Right lung (tissue), 5 donors: ENCODE measurements around the gene IFT74. TPM values are rescaled to one million over a fixed set of nuclear protein-coding genes. Genes with fewer than 3 reads are reported as not detected.
"Not testable (repeated sequence)": the region's sequence is repeated elsewhere in the genome, so short reads cannot be mapped to it uniquely, and the experiment has no call there.

Source experiments
- DNase-seq, 2 donors: peaks; one replicate each; pipeline ENCODE4 v3.0.0-alpha.2; 2013
- polyA plus RNA-seq, 5 donors: library from polyadenylated mRNA; unstranded; fragments of 120-200 nt; gene quantifications; one replicate each; pipeline versions ENCODE4 v1.2.1 to v1.2.3, GENCODE V29; 2013; ENCODE audit warnings: inconsistent platforms in 1 of 5, low replicate concordance in 1 of 5; ENCODE audit not compliant: insufficient read length in 5 of 5, insufficient read depth in 1 of 5

The IFT74 gene
- polyA plus RNA-seq, 5 donors = 22.6 to 36.0 (median 35.5) TPM

DNA sequence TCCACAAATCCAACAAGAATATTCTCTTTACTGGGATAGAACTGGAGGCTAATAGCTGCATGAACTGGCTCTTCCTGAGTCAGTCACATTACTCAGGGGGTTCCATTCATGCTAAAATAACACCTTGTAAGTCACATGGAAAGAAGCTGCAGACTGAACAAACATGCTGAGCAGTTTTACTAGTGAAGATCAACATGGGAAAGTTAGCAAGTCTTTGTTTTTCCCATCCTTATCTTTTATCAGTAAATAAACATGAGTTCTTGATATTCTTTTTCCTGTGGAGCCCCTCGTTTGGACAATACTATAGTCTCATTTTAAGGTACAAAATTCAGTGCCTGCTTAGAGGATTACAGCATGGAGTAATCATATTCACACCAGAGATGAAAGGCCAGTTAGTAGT lies 109.1 kb downstream of the IFT74 start:
- no peak for DNase-seq

DNA sequence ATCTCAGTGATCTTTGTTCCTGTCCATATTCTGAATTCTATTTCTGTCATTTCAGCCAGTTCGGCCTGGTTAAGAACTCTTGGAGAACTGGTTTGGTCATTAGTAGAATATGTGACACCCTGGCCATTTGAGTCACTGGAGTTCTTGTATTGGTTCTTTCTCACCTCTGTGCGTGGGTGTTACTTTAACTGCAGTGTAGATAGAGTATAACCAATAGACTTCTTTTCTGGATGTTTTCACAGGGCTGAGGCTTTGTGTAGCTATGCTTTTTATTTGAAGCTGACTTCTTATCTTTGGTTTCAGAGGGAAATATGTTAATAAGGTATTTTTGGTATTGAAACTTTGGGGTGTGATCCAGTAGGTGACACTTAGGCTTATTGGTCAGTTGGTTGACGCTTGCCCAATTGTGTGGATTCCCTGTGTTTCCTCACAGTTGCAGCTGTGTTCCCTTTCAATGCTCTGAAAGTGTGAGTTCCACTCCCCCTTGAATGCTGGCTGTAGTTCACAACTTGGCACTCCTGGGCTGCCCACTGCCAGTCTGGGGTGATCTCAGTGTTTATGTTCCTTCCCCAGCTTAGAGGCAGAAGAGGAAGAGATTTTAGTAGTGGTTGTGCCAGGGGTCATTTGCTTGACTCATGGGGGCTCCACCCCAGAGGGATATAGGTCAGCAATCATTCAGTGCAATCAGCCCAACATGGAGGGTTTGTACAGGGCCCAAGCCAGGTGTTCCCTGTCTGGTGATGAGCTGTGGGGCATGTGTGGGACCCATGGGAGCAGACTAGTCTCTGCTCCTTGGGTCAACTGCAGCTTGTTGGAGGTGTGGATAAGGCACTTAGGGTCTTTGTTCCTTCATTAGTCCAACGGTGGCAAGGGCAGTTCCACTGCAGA lies 117.9 kb downstream of the IFT74 start:
- no peak for DNase-seq

DNA sequence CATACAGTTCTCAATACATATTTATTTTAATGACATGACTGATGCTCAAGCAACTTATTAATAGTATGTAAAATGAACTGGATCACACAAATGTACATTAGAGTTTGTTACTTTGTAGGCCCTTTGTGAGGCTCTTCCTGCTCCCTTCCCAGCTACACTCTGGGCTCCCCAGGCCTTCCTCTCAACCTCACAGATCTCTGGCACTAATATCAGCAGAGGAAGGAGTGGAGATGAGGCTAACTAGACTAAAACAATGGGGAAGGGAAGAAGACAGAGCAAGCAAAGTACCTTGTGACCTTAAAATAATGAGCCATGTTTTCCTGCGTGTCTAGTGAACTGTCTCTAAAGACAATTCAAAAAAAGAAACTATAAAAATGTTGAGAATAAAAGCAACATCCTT lies 122.5 kb downstream of the IFT74 start:
- no peak for DNase-seq

DNA sequence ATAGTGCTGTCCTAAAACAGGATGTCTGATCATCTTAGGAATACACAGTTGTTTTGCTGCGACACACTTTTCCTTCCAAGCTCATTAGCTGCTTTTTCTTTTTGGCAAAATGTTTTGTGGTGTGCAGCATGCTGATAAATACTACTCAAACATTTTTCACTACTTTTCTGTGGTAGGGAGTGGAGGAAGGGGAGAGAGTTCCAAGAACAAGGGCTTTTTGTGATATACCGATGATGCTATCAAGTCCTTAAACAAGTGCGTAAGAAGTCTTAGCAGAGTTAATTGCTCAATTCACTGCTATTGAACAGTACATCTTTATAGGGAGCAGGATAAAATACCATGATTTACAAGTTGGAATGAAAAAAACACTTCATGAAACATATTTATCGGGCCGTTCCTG lies 129.2 kb downstream of the IFT74 start:
- DNase-seq = no peak

DNA sequence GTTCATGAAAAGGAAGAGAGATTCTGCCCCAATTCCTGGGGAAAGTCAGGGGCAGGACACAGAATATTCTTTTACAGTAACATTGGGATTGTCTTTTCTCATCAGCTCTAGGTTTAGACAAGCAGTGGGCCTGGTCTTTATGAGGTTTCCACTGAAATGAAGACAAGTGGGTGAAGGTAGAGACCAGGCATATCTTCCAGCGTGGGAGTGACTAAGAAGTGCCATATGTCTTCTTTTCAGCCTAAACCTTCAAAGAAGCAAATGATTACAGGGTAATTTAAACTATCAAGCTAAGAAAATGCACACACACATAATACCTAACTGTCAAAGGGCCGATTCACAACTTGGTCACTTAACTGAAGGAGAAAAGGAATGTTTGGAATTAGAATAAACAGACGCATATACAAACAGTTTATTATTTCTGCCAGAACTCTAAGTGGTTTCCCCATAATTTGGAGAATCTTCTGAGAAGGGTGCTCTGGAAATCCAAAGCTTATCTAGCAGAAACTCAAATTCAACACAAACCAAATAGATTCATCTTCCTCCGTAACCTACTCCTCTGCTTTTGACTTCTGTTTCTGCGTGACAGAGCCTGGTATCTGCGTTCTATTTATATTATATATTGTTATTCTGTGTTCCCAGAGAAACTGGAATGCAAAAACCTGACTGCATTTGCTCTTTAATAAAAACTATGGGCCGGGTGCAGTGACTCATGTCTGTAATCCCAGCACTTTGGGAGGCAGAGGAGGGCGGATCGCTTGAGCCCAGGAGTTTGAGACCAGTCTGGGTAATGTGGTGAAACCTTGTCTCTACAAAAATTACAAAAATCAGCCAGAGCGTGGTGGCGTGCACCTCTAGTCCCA lies 130.8 kb downstream of the IFT74 start:
- DNase-seq = no peak

DNA sequence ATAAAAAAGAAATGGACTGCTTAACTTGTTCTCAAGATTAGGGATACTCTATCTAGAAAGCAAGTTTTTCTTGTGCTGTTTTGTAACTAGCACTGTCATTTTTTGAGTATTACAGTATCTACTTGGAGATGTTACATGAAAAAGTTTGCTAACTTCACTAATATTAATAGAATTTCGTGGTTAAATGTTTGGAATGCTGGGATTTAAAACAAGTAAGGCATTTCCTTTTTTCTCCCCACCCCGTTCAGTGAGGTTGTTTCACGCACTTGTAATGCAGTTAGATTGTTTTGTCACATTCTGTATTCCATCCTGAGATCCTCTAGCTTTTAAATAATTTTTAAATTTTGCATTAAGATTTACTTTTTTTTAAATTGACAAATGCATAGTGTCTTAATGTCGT lies 132.8 kb downstream of the IFT74 start:
- no peak for DNase-seq

DNA sequence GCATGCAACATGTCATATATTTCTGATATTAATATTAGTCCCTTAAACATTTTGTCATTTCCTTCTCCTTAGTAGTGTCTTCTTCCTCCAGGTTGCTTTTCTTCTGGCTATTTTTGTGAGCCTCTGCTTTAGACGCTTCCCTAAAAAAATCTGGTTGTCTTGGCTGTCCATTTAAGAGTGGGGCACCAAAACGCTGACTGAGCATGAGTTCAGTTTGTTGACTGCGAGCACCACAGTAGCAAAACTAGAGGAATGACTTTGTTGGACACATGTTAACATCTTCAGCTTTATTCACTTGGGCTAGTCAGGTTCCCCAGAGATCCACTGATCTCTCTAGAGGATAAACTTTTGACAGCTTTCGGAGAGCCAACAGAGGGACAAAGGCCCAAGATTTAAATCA lies 133.5 kb downstream of the IFT74 start:
- no peak for DNase-seq

DNA sequence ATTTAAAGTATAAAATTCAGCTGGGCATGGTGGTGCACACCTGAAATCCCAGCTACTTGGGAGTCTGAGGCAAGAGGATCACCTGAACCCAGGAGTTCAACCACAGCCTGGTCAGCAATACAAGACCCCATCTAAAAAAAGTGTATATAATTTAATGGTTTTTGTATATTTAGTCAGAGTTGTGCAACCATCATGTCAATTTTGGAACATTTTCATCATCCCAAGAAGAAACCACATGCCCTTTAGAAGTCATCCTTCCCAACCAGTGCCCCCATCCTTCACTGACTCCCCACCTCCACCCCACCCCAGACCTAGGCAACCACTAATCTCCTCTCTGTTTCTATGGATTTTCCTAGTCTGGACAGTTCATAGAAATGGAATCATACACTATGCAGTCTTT lies 134.0 kb downstream of the IFT74 start:
- no peak for DNase-seq

DNA sequence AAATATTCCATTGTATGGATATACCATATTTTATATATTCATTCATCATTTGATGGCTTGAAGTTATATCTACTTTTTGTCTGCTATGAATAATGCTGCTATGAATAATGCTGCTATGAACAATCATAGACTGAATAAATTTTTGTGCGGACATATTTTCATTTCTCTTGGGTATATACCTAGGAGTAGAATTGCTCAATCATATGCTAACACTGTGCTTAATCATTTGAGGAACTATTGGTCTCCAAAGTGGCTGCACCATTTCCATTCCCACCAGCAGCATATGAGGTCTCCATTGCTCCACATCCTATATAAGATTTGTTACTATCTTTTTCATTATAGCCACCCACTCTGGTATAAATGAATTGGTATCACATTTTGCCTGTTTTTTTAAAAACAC lies 134.5 kb downstream of the IFT74 start:
- DNase-seq = no peak

DNA sequence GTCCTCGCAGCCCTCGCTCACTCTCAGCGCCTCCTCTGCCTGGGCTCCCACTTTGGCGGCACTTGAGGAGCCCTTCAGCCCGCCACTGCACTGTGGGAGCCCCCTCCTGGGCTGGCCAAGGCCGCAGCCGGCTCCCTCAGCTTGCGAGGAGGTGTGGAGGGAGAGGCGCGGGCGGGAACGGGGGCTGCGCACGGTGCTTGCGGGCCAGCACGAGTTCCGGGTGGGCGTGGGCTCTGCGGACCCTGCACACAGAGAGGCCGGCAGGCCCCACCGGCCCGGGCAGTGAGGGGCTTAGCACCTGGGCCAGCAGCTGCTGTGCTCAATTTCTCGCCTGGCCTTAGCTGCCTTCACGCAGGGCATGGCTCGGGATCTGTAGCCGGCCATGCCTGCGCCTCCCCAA lies 136.3 kb downstream of the IFT74 start:
- not testable (repeated sequence) for DNase-seq

DNA sequence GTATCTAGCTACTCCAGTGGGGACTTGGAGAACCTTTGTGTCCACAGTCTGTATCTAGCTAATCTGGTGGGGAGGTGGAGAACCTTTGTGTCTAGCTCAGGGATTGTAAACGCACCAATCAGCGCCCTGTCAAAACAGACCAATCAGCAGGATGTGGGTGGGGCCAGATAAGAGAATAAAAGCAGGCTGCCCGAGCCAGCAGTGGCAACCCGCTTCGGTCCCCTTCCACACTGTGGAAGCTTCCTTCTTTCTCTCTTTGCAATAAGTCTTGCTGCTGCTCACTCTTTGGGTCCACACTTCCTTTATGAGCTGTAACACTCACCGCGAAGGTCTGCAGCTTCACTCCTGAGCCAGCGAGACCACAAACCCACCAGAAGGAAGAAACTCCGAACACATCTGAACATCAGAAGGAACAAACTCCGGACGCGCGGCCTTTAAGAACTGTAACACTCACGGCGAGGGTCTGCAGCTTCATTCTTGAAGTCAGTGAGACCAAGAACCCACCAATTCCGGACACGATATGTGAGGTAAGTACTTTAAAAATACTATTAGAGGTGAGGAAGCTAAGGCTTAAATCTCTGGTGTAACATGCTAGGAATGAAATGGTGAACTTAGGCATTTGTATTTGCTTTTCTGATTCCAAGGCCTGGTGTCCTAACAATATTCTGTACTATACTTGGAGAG lies 137.3 kb downstream of the IFT74 start:
- not testable (repeated sequence) for DNase-seq

DNA sequence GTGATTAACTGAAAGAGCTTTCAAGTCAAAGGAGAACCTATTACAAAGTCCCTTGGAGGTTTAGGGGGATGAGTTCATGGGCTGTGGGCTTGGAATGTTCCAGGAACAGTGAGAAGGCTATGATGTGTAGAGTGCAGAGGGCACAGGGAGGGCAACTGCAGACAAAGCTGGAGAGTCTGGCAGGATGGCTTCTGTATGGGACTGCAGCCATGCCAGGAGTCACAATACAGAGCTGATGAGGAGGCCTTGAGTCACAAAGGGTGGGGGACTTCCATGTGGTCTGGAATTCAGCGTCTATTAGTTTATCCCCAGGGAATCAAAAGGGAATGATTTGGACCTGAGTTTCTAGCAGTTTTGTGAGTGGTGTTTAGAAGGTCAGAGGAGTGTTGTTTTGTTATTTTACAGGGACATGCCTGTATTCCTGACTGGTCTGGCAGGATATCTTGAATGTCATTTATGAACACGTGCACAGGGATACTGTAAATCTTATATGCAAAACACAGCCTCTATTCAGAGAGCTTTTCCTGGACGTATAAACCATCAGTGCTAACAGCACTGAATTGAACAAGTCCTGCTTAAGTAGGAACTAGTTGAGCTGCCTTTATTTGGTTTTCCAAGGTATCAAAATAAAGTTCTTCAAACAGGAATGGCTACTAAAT lies 138.6 kb downstream of the IFT74 start:
- DNase-seq = no peak

DNA sequence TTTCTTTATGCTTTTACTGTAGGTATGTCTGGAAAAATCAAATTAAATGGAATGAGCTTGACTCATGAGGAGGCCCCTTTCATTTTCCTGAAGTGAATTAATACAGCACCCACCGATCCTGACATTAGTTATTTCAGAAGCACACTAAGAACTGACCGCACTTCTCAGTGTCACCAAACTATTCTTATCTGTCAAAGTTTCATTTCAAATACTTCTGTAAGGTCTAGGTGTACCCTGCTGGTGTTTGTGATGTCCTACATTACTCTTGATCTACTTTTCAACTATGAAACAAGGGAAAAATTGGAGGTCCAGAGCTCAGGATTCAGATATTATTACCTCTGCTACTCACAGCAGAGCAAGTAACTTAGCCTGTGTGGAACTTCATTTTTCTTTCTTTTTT lies 151.0 kb downstream of the IFT74 start:
- DNase-seq = no peak

DNA sequence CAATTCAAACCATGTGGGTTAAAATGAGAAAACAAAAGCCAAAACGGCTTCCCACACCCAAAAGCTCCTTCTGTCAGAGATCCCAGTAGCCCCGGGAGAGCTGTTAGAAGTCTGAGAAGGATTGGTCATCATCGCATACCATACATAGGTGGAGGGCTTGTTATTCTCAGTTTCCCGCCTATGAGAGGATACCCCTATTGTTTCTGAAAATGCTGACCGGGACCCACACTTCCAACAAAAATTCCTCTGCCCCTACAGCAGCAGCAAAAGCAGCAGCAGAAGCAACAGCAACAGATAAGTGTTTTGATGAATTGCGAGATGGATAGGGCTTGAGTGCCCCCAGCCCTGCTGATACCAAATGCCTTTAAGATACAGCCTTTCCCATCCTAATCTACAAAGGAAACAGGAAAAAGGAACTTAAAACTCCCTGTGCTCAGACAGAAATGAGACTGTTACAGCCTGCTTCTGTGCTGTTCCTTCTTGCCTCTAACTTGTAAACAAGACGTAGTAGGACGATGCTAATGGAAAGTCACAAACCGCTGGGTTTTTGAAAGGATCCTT lies 152.8 kb downstream of the IFT74 start, which contains the start of gene TEK:
Gene TEK (plus strand): TSS at position 245 of the 561 bp plus-strand sequence. CDS start 366 bp downstream, outside the sequence.
- DNase-seq = no peak

DNA sequence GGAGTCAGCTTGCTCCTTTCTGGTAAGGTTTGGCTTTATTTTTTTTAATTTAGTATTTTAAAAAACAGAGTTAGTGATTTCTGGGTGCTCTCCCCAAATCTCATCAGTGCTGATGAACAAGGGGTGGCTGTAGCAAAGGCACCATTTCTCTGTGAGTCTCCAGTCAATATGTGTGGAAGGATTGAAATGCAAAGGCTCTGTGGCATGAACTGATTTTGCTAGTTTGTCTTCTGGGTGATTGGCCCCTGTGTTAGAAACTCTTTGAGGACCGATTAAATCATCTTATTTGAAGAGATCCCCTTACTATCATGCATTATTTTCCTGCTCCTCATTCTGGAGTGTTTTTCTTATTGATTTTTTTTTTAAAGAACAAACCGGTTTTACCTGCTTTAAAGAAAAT lies 153.4 kb downstream of the IFT74 start:
- no peak for DNase-seq

DNA sequence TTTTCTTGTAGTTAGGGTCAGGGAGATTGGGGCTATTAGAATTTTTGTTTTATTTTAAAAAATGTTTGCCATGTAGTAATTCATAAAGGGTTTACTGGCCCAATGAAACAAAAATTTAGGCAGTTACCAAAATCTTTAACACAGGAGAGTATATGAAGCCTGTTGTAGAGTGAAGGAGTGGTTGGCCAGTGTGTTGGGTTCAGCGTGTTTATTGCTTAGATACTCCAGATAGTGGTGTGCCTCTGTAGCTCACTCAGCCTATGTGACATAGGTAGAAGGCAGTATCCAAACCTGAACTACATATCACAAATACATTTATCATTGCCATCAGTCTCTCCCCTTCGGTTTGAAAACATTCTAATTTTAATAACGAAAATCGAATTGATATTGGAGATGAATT lies 154.0 kb downstream of the IFT74 start:
- no peak for DNase-seq

DNA sequence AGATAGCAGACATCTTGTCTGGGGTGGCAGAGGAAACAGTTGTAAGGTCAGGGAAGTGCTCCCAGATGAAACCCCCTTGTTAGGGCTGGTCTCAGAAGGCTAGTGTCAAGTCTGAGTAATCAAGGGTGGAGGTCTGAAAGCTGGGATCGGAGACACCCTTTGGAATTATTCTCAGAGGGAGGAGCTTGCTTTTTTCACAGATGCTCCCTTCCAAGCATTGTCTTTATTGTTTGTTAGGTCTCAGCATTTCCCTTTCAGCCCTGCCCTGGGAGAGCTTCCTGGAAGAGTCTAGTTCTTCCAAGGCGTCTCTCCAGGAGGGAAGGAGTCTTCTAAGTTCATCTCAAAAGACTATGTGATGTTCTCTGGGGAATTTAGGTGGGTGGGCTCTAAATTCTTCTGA lies 156.0 kb downstream of the IFT74 start:
- DNase-seq = no peak
